ENCODE data around the gene MSH3.
"Not testable (repeated sequence)": the region's sequence is repeated elsewhere in the genome, so short reads cannot be mapped to it uniquely, and the experiment has no call there.

The MSH3 gene

GRCh38 chr5:80853413-80853812, 199.0 kb downstream of the MSH3 start:
- no peak for DNase-seq (ENCODE audit: low spot score)

- no peak for DNase-seq (ENCODE audit: low spot score)
Measured at GRCh38 chr5:80854583-80854982, 200.1 kb downstream of the MSH3 start.

DNA sequence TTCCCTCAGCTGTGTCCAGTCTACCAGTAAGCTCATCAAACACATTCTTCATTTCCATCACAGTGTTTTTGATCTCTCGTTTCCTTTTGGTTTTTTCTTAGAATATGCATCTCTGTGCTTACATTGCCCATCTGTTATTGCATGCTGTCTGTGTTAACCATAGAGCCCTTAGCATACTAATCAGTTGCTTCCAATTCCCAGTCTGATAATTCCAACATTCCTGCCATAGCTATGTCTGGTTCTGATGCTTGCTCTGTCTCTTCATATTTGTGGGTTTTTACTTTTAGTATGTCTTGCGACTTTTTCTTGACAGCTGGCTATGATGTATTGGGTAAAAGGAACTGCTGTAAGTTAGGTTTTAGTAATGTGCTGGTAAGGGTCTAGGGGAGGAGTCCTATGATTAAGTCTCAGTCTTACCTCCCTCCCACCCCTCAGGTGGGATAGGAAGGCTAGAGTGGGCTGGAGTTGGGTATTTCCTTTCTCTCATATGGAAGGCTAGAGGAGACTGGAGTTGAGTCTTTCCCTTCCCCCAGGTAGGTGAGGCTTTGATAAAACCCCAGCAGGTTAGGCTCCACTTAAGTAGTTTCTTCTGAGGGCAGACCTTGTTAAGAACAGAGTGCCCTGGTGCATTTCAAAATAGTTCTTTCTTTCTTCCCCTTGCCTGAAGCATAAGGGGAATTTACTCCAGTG, 206.6 kb downstream of the MSH3 start:
- DNase-seq (ENCODE audit: low spot score), result no peak

- no peak for DNase-seq (ENCODE audit: low spot score)
Measured at GRCh38 chr5:80863708-80864107, 209.3 kb downstream of the MSH3 start.

DNA sequence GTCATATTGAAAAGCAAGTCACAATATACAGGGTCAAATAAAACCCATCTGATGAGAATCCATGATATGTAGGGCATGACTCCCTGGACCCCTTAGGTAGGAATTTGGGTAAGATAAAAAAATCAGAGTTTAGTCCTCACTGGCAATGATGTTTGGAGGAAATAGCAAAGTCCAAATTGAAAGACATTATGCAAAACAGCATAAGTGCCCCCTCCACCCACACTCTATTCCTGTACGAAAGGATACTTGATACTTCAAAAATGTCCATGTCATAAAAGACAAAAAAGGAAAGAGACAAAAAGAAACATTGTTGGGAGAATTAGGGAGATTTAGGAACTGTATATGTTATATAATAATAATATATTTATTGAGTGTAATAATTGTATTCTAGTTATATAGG, 209.7 kb downstream of the MSH3 start:
- DNase-seq (ENCODE audit: low spot score), result no peak

- no peak for DNase-seq (ENCODE audit: low spot score)
Measured at GRCh38 chr5:80864706-80865435, 210.4 kb downstream of the MSH3 start.

DNA sequence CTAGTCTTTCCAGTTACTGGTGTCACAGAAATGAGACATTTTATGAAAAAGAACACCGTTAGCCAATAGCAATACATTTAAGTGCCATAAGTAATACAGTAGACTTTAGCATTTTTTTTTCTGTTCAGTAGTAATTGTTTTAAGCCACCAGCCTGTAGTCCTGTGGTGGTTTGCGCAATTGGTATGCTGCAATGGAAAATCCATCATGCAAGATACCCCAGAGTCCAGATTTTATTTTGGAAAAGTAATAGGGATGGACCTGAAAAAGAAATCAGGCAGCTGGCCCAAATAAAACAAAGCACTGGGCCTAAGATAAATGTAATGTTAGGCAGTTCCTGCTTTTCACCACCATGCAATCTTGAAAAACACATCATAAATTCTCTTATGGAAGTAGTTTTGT, 211.1 kb downstream of the MSH3 start:
- DNase-seq (ENCODE audit: low spot score), result no peak

DNA sequence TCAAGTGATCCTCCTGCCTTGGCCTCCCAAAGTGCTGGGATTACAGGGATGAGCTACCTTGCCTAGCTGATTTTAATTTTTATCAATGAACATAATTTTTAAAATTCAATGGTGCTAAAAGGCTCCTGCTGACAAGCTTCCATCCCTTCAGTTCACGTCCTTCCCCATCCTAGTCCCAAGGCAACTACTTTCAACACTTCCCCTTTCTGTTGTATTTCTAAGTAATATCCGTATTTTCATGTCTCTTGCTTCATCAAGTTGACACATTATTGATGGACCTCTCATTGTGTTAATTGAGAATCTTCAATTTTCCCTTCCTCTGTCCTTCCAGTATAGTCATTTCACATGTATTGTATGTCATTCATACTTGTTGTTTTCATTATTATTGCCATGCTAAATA, 211.9 kb downstream of the MSH3 start:
- no peak for DNase-seq (ENCODE audit: low spot score)

GRCh38 chr5:80867233-80867632, 212.8 kb downstream of the MSH3 start:
- no peak for DNase-seq (ENCODE audit: low spot score)

DNA sequence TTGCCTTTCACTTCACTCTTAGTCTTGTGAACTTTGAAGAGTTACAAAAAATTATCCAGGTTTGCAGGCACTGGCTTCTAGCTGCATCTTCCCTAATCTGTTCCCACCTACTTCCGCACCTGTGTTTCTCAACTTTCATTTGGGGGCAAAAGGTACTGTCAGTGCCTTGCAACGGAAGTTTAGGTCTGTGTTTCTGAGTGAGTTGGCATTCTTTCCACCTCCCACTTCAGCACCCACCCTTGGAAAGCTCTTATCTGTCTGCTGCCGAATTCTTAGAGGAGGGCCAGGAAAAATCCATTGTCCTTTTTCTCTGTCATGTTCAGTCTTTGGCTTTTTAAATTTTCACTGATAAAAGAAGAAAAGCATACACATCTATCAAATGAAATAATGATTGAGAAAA, 216.0 kb downstream of the MSH3 start:
- no peak for DNase-seq (ENCODE audit: low spot score)

GRCh38 chr5:80871541-80871961, 217.1 kb downstream of the MSH3 start:
- DNase-seq (ENCODE audit: low spot score), result no peak

DNA sequence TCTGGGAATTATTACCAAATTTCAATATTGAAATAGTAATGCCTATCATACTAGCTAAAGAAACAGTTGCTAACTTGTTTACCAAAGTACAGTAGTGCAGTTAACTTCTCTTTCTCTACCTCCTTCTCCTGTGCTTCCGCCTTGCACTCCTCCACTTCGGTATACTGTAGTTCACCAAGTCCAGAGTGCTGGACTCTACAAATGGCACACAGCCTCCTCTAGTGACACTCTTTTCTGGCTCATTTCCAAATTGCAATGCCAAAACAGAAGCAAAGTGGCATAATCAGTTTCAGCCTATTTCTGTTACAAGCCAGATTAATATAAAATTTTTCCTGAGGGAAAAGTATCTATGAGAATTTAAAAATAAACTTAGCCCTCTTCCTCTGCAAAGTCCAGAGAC, 219.7 kb downstream of the MSH3 start:
- DNase-seq (ENCODE audit: low spot score), result peak; percentile 33

DNA sequence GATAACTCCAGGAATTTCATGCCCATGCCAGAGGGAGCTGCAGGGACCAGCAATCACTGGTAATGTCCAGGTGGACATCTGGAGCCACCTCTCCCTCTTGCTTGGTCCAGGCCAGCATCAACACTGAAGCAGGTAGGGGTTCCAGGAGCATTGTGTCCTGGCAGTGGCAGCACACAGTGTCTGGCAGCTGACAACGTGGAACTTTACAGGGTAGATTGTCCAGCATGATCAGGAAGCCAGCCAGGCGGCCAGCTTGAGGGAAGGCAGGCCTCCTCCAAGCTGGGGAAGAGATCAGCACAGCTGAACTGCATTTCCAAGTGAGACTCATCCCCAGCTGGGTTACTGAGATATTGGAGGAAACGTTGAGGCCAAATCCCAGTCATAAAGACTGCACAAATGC, 223.1 kb downstream of the MSH3 start:
- DNase-seq (ENCODE audit: low spot score), result no peak

DNA sequence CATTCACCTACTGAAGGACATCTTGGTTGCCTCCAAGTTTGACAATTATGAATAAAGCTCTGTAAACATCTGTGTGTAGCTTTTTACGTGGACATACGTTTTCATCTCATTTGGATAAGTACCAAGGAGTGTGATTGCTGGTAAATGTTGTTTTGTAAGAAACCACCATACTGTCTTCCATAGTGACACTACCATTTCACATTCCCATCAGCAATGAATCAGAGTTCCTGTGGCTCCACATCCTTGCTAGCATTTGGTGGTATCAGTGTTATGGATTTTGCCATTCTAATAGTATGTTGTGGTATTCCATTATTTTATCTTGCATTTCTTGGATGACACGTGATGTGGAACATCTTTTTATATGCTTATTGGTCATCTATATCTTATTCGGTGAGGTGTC, 227.3 kb downstream of the MSH3 start:
- DNase-seq (ENCODE audit: low spot score), result no peak

GRCh38 chr5:80883390-80883789, 228.9 kb downstream of the MSH3 start:
- DNase-seq (ENCODE audit: low spot score), result not testable (repeated sequence)

GRCh38 chr5:80884086-80884813, 229.8 kb downstream of the MSH3 start:
- no peak for DNase-seq (ENCODE audit: low spot score)

DNA sequence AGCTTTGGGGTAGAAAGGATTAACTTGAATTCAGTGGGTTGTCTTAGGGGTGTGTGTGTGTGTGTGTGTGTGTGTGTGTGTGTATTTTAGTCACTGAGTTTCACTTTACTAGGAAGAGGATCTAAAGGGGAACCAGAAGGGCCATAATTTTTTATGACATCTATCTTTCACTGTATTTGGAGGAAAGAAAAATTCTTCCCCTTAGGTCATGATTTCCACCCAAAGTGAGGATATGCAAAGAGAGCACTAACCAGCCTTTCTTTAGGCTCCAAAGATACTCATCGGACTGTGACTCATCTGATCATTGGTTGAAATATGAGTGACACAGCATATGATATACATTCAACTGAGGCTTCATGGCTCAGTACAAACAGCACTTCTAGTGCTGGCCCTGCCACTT, 230.5 kb downstream of the MSH3 start:
- no peak for DNase-seq (ENCODE audit: low spot score)

GRCh38 chr5:80885396-80886000, 231.0 kb downstream of the MSH3 start:
- DNase-seq (ENCODE audit: low spot score), result no peak

- no peak for DNase-seq (ENCODE audit: low spot score)
Measured at GRCh38 chr5:80894083-80894482, 239.6 kb downstream of the MSH3 start.

- no peak for DNase-seq (ENCODE audit: low spot score)
Measured at GRCh38 chr5:80895523-80895922, 241.1 kb downstream of the MSH3 start.

- not testable (repeated sequence) for DNase-seq (ENCODE audit: low spot score)
Measured at GRCh38 chr5:80902624-80903023, 248.2 kb downstream of the MSH3 start.

- DNase-seq (ENCODE audit: low spot score), result no peak
Measured at GRCh38 chr5:80904533-80905187, 250.2 kb downstream of the MSH3 start.
